HG03460 (cell line): ENCODE results near the gene CNOT9.
A peak's percentile ranks its signal among the peaks of the same experiment; 100 is the strongest.
"Not testable (repeated sequence)": the region's sequence is repeated elsewhere in the genome, so short reads cannot be mapped to it uniquely, and the experiment has no call there.

ENCODE experiments used
- ATAC-seq: cut with Tn5 transposase; IDR thresholded peaks from one replicate; pipeline ENCODE4 v1.9.1; 2021; ENCODE audit not compliant: unreplicated experiment

The CNOT9 gene

GRCh38 chr2:218568190-218569037 lies at the start of gene CNOT9, which contains the start of gene USP37:
CNOT9 (plus strand) TSS chr2:218568839; CDS start chr2:218568955, 116 bp downstream.
USP37 (minus strand) TSS chr2:218568351; CDS start chr2:218558653, 9,698 bp downstream.
- ATAC-seq, result peak; percentile 86

GRCh38 chr2:218518876-218519275 lies 49.8 kb upstream of the CNOT9 start:
- no peak for ATAC-seq

GRCh38 chr2:218523651-218524050 lies 45.0 kb upstream of the CNOT9 start:
- ATAC-seq, result no peak

- ATAC-seq, result not testable (repeated sequence)
Measured at GRCh38 chr2:218528409-218528808, 40.2 kb upstream of the CNOT9 start.

GRCh38 chr2:218529990-218530389 lies 38.6 kb upstream of the CNOT9 start:
- ATAC-seq, result no peak

- no peak for ATAC-seq
Measured at GRCh38 chr2:218536804-218537494, 31.7 kb upstream of the CNOT9 start.

- no peak for ATAC-seq
Measured at GRCh38 chr2:218540015-218540414, 28.6 kb upstream of the CNOT9 start.

GRCh38 chr2:218546012-218546411 lies 22.6 kb upstream of the CNOT9 start:
- no peak for ATAC-seq

- no peak for ATAC-seq
Measured at GRCh38 chr2:218547511-218547910, 21.1 kb upstream of the CNOT9 start.

GRCh38 chr2:218547978-218548377 lies 20.7 kb upstream of the CNOT9 start:
- no peak for ATAC-seq

GRCh38 chr2:218554225-218554624 lies 14.4 kb upstream of the CNOT9 start:
- ATAC-seq, result not testable (repeated sequence)

GRCh38 chr2:218555527-218555926 lies 13.1 kb upstream of the CNOT9 start:
- ATAC-seq, result no peak

GRCh38 chr2:218557941-218558340 lies 10.7 kb upstream of the CNOT9 start:
- ATAC-seq, result no peak

- ATAC-seq, result no peak
Measured at GRCh38 chr2:218558986-218559385, 9.7 kb upstream of the CNOT9 start.

- no peak for ATAC-seq
Measured at GRCh38 chr2:218564056-218564455, 4.6 kb upstream of the CNOT9 start.

- no peak for ATAC-seq
Measured at GRCh38 chr2:218566296-218566695, 2.3 kb upstream of the CNOT9 start.

GRCh38 chr2:218567797-218568189 lies 846 bp upstream of the CNOT9 start:
- ATAC-seq, result peak; percentile 36

- ATAC-seq, result peak; percentile 32
Measured at GRCh38 chr2:218569038-218569431, 396 bp downstream of the CNOT9 start.

GRCh38 chr2:218569661-218570500 lies 1.2 kb downstream of the CNOT9 start:
- ATAC-seq, result no peak

- ATAC-seq, result no peak
Measured at GRCh38 chr2:218570850-218571249, 2.2 kb downstream of the CNOT9 start.

- no peak for ATAC-seq
Measured at GRCh38 chr2:218576854-218577253, 8.2 kb downstream of the CNOT9 start.
